PC-3 (cell line): ENCODE measurements around the gene TLR6. TPM values are rescaled to one million over a fixed set of nuclear protein-coding genes. Genes with fewer than 3 reads are reported as not detected.

ENCODE experiments used
- ATAC-seq: fragments of 200-7000 bp; cut with Tn5 transposase; 2 replicates; pipeline ENCODE4 v1.9.1; 2020; ENCODE audit warnings: mild to moderate bottlenecking, moderate library complexity
- BruUV-seq: library from RNA; stranded (reverse); fragments of 400-500 nt; replicated peaks from 2 replicates; lab custom pipeline; 2021; lab: Mats Ljungman, UMichigan
- CTCF ChIA-PET: fragments of 300-600 bp; sonication (Branson Sonifier 250); formaldehyde crosslinking; loops from one replicate; lab custom pipeline; 2022; ENCODE audit warnings: antibody characterized with exemption; lab: Charles Lee
- POLR2A ChIA-PET: fragments of 300-600 bp; sonication (Branson Sonifier 250); formaldehyde crosslinking; loops from one replicate; lab custom pipeline; 2022; ENCODE audit warnings: antibody characterized with exemption; ENCODE audit not compliant: unreplicated experiment; lab: Charles Lee
- DNase-seq: peaks from one replicate; pipeline ENCODE4 v3.0.0-alpha.2; 2015
- H2AFZ ChIP-seq: fragments of 300-600 bp; sonication (generic); 2 replicates; pipeline ENCODE4 v1.6.0; 2016; ENCODE audit warnings: antibody characterized with exemption, low read length
- H3F3A ChIP-seq: fragments of 300-600 bp; sonication (generic); one replicate; pipeline ENCODE4 v1.6.0; 2017; ENCODE audit warnings: antibody characterized with exemption, low read length, control low read depth, mild to moderate bottlenecking; ENCODE audit not compliant: unreplicated experiment
- H3K27ac ChIP-seq: fragments of 300-600 bp; sonication (generic); 2 replicates; pipeline ENCODE4 v1.5.1; 2016; ENCODE audit warnings: mild to moderate bottlenecking, low read length
- H3K27me3 ChIP-seq: fragments of 300-600 bp; sonication (generic); 2 replicates; pipeline ENCODE4 v1.6.1; 2016; ENCODE audit warnings: low read length, mixed read lengths
- H3K36me3 ChIP-seq: fragments of 300-600 bp; sonication (generic); 2 replicates; pipeline ENCODE4 v1.6.1; 2016; ENCODE audit warnings: low read depth, mixed run types, low read length, mixed read lengths
- H3K4me1 ChIP-seq: fragments of 300-600 bp; sonication (generic); 2 replicates; pipeline ENCODE4 v1.5.1; 2016; ENCODE audit warnings: low read length; ENCODE audit not compliant: insufficient read depth
- H3K4me2 ChIP-seq: fragments of 300-600 bp; sonication (generic); 2 replicates; pipeline ENCODE4 v1.6.0; 2016; ENCODE audit warnings: low read length
- H3K4me3 ChIP-seq: fragments of 300-600 bp; sonication (generic); 2 replicates; pipeline ENCODE4 v1.5.1; 2016; ENCODE audit warnings: mild to moderate bottlenecking, low read length, mixed read lengths
- H3K79me2 ChIP-seq: fragments of 300-600 bp; sonication (generic); 2 replicates; pipeline ENCODE4 v1.6.1; 2017; ENCODE audit warnings: low read length, mixed read lengths
- H3K9ac ChIP-seq: fragments of 300-600 bp; sonication (generic); 2 replicates; pipeline ENCODE4 v1.6.0; 2016; ENCODE audit warnings: mild to moderate bottlenecking, low read length
- H3K9me2 ChIP-seq: fragments of 300-600 bp; sonication (generic); replicated peaks from 2 replicates; pipeline ENCODE4 v1.6.1; 2016; ENCODE audit warnings: mixed run types, low read length, mixed read lengths
- H3K9me3 ChIP-seq: fragments of 300-600 bp; sonication (generic); 2 replicates; pipeline ENCODE4 v1.6.1; 2016; ENCODE audit warnings: low read length, mixed read lengths
- H4K20me1 ChIP-seq: fragments of 300-600 bp; sonication (generic); 2 replicates; pipeline ENCODE4 v1.6.1; 2016; ENCODE audit warnings: low read length, mixed read lengths
- CTCF ChIP-seq: fragments of 300-600 bp; sonication (generic); conservative IDR thresholded peaks from 2 replicates; pipeline ENCODE4 v1.5.1; 2017; ENCODE audit warnings: antibody characterized with exemption, low read depth, mild to moderate bottlenecking, low read length
- EZH2 ChIP-seq: fragments of 300-600 bp; sonication (generic); IDR thresholded peaks from one replicate; pipeline ENCODE4 v1.6.1; 2017; ENCODE audit warnings: antibody characterized with exemption, mild to moderate bottlenecking, low read length; ENCODE audit not compliant: unreplicated experiment
- EZH2phosphoT487 ChIP-seq: fragments of 300-600 bp; sonication (generic); IDR thresholded peaks from 2 replicates; pipeline ENCODE4 v1.6.1; 2018; ENCODE audit warnings: mild to moderate bottlenecking, antibody characterized with exemption, low read length, borderline replicate concordance
- intact Hi-C: fragments of 100-400 bp; cut with micrococcal nuclease; formaldehyde crosslinking; loops from 2 replicates; pipeline ENCODE4 v1.9.0; 2023
- total RNA-seq: library from RNA; depleted of rRNA; stranded (reverse); fragments of >200 nt; gene quantifications from 2 replicates; pipeline ENCODE4 v1.2.3, GENCODE V29; 2014

TLR6 gene
- total RNA-seq, 1 experiment from 2014 or later = 1.2 TPM

DNA sequence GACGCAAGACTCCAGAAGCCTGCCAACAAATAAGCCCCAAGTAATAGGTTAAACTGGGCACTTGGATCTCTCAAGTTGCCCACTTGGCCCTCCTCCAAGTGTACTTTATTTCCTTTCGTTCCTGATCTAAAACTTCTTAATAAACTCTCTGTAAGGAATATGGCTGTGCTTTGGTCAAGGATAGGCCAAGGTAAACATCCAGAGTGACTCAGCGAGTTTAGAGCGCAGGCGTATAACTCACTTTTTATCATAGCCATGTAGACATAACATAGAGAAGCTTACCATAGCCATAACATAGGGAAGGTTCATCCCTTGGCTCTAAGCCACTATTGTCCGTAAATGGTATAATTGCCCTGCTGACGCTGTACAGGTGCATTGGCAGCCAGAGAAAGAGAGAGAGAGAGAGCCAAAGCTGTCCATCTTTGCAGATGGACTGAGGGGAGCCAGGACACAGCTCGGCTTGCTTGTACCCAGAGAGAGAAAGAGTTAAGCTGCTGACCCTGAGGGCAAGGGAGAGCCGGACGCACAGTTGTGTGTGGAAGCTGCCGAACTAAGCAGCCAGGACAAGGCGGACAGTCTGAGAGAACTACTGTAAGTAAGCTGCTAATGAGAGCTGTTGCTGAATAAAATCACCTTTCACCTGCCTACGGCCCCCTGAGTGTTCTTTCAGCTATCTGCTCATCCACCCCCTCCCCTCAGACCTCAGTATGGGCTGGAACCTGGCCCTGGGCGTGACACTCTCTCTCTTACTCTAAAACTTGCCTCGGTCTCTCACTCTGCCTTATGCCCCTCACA, 53.9 kb downstream of the TLR6 start:
- DNase-seq (peak; percentile 7), ATAC-seq (no peak)
- peaks cover 9% of the 10 kb centered on the region for H3K4me1 ChIP-seq
- H3K4me2 ChIP-seq = no peak overlapping the region
- no peak overlapping the region for H3K27ac ChIP-seq
- H3K9me2 ChIP-seq = no peaks in the 10 kb centered on the region
- no peak overlapping the region for H2AFZ ChIP-seq
- no peaks in the 10 kb centered on the region for H3K79me2 ChIP-seq
- TF ChIP-seq EZH2 = no peak
- no peak for TF ChIP-seq CTCF
- TF ChIP-seq EZH2phosphoT487 = no peak
- H3F3A ChIP-seq = no peaks in the 10 kb centered on the region
- no peaks in the 10 kb centered on the region for H3K27me3 ChIP-seq
- no peak overlapping the region for H3K9ac ChIP-seq
- no peaks in the 10 kb centered on the region for H4K20me1 ChIP-seq
- ChIA-PET CTCF (interaction anchor here (0.6 to 1.2 kb wide), 2 partner anchors 20 to 622 kb away, joined by 3 to 6 read pairs; partner anchors contain the start of gene TLR10), POLR2A (no interaction called here)
- H3K4me3 ChIP-seq = no peak overlapping the region
- H3K36me3 ChIP-seq = no peaks in the 10 kb centered on the region
- no TSS peak for BruUV-seq
- H3K9me3 ChIP-seq = no peaks in the 10 kb centered on the region
- intact Hi-C loops = no loop called here

DNA sequence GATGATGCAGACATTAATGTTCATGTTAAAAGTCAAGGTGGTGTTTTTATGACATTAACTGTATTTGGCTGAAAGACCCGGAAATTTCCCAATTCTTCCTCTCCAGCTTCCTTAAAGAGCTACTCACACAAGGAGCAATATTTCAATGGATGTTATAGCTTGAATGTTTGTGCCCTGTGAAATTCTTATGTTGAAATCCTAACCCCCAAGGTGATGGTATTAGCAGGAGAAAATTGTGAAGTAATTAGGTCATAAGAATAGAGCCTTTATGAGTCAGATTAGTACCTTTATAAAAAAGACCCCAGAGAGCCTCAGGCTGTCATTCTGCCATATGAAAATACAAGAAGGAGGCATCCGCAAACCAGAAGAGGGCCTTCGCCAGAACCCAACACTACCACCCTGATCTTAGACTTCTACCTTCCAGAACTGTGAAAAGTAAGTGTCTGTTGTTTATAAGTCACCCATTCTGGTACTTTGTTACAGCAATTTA, 55.6 kb downstream of the TLR6 start:
- no peaks in the 10 kb centered on the region for H3K9me3 ChIP-seq
- H4K20me1 ChIP-seq = no peaks in the 10 kb centered on the region
- H3K4me1 ChIP-seq = peaks cover 9% of the 10 kb centered on the region
- H3K4me2 ChIP-seq = no peak overlapping the region
- no peaks in the 10 kb centered on the region for H3K36me3 ChIP-seq
- no peak overlapping the region for H2AFZ ChIP-seq
- ChIA-PET POLR2A (no interaction called here), CTCF (no interaction called here)
- no peak for TF ChIP-seq EZH2phosphoT487
- no peak for TF ChIP-seq CTCF
- no peak for TF ChIP-seq EZH2
- H3K4me3 ChIP-seq = no peak overlapping the region
- H3F3A ChIP-seq = no peaks in the 10 kb centered on the region
- no peak overlapping the region for H3K9ac ChIP-seq
- BruUV-seq = no TSS peak
- no peaks in the 10 kb centered on the region for H3K27me3 ChIP-seq
- no peak for DNase-seq
- no peak for ATAC-seq
- H3K9me2 ChIP-seq = no peaks in the 10 kb centered on the region
- H3K27ac ChIP-seq = no peak overlapping the region
- no peaks in the 10 kb centered on the region for H3K79me2 ChIP-seq
- intact Hi-C loops = no loop called here

DNA sequence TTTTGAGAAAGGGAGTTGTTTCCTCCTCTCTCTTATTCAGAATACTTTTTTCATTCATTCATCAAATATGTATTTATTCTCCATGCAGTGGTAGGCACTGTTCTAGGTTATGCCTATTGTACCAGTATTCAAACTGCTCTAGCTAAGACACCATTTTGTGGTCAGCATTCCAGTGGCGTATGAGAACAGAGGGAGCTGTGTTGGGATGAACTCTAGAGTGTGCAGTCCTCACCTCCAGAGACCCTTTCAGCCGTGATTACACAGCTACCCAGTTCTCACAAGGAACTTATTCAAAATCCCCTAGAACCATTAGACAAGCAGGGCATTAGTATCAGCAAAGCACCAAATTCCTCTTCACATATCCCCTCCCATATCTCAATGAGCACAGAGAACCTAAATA, 56.3 kb downstream of the TLR6 start:
- no peaks in the 10 kb centered on the region for H3K36me3 ChIP-seq
- ChIA-PET POLR2A (no interaction called here), CTCF (no interaction called here)
- H3K9ac ChIP-seq = no peak overlapping the region
- intact Hi-C loops = no loop called here
- H3K4me3 ChIP-seq = no peak overlapping the region
- H3K79me2 ChIP-seq = no peaks in the 10 kb centered on the region
- no peak overlapping the region for H3K27ac ChIP-seq
- H3K4me2 ChIP-seq = no peak overlapping the region
- H3K9me3 ChIP-seq = no peaks in the 10 kb centered on the region
- no peaks in the 10 kb centered on the region for H3F3A ChIP-seq
- no peak for TF ChIP-seq EZH2phosphoT487
- H2AFZ ChIP-seq = no peak overlapping the region
- H3K4me1 ChIP-seq = peaks cover 9% of the 10 kb centered on the region
- H3K9me2 ChIP-seq = no peaks in the 10 kb centered on the region
- H3K27me3 ChIP-seq = no peaks in the 10 kb centered on the region
- BruUV-seq = no TSS peak
- no peak for DNase-seq
- no peak for ATAC-seq
- H4K20me1 ChIP-seq = no peaks in the 10 kb centered on the region
